Keratinocyte (primary cell): Measurements from ENCODE around the gene COIL. TPM values are rescaled to one million over a fixed set of nuclear protein-coding genes. Genes with fewer than 3 reads are reported as not detected.

Experiments used
- DNase-seq: peaks from one replicate; pipeline ENCODE4 v3.0.0-alpha.2; 2011; ENCODE audit warnings: low read depth, missing footprints, low spot score
- FAIRE-seq: peaks from 2 replicates; lab custom pipeline; 2011; peaks lifted over from hg19 to GRCh38; lab: Jason Lieb, UNC
- H2AFZ ChIP-seq: 2 replicates; pipeline ENCODE4 v1.6.0; 2012; ENCODE audit warnings: low read length, control low read depth, inconsistent platforms; ENCODE audit not compliant: control insufficient read depth
- H3K27ac ChIP-seq: 2 replicates; pipeline ENCODE4 v1.5.1; 2011; ENCODE audit warnings: low read length; ENCODE audit not compliant: control insufficient read depth, insufficient read depth
- H3K27me3 ChIP-seq: 3 replicates; pipeline ENCODE4 v1.6.0; 2011; ENCODE audit warnings: low read length; ENCODE audit not compliant: control insufficient read depth, insufficient read depth; ENCODE audit errors: extremely low read depth
- H3K36me3 ChIP-seq, 2 experiments: 2 replicates in 1 of 2; 3 replicates in 1 of 2; pipeline ENCODE4 v1.5.1; 2011; ENCODE audit warnings: low read length in 2 of 2, mild to moderate bottlenecking in 1 of 2; ENCODE audit not compliant: control insufficient read depth in 2 of 2, insufficient read depth in 2 of 2; ENCODE audit errors: extremely low read depth in 1 of 2
- H3K4me1 ChIP-seq: 3 replicates; pipeline ENCODE4 v1.5.1; 2011; ENCODE audit warnings: low read length; ENCODE audit not compliant: control insufficient read depth, insufficient read depth; ENCODE audit errors: extremely low read depth
- H3K4me2 ChIP-seq: 3 replicates; pipeline ENCODE4 v1.6.0; 2011; ENCODE audit warnings: low read depth, low read length; ENCODE audit not compliant: control insufficient read depth, insufficient read depth; ENCODE audit errors: extremely low read depth
- H3K4me3 ChIP-seq, 3 experiments: fragments of 200-600 bp in 1 of 3; sonication (generic) in 1 of 3; 2 replicates in 2 of 3; 3 replicates in 1 of 3; pipeline ENCODE4 v1.5.1; 2011 to 2016; ENCODE audit warnings: low read length in 3 of 3, mild to moderate bottlenecking in 3 of 3, control low read depth in 2 of 3, inconsistent platforms in 1 of 3, low read depth in 1 of 3, mixed read lengths in 1 of 3, mixed run types in 1 of 3, moderate library complexity in 1 of 3; ENCODE audit not compliant: control insufficient read depth in 2 of 3, insufficient read depth in 2 of 3; ENCODE audit errors: extremely low read depth in 1 of 3
- H3K79me2 ChIP-seq: 2 replicates; pipeline ENCODE4 v1.6.0; 2012; ENCODE audit warnings: low read length; ENCODE audit not compliant: control insufficient read depth, insufficient read depth
- H3K9ac ChIP-seq: 3 replicates; pipeline ENCODE4 v1.6.0; 2011; ENCODE audit warnings: low read length; ENCODE audit not compliant: control insufficient read depth, insufficient read depth; ENCODE audit errors: extremely low read depth
- H3K9me1 ChIP-seq: 3 replicates; pipeline ENCODE4 v1.6.0; 2011; ENCODE audit warnings: low read length; ENCODE audit not compliant: control insufficient read depth, insufficient read depth; ENCODE audit errors: extremely low read depth
- H3K9me3 ChIP-seq: 2 replicates; pipeline ENCODE4 v1.5.1; 2012; ENCODE audit warnings: low read depth, low read length; ENCODE audit not compliant: control insufficient read depth
- H4K20me1 ChIP-seq: 3 replicates; pipeline ENCODE4 v1.6.0; 2011; ENCODE audit warnings: low read length; ENCODE audit not compliant: control insufficient read depth, insufficient read depth; ENCODE audit errors: extremely low read depth
- CTCF ChIP-seq, 3 experiments: IDR thresholded peaks in 1 of 3; conservative IDR thresholded peaks in 1 of 3; optimal IDR thresholded peaks in 1 of 3; 2 replicates in 2 of 3; 3 replicates in 1 of 3; pipeline versions ENCODE3 to v1.5.1; 2011; ENCODE audit warnings: low read length in 3 of 3, mild to moderate bottlenecking in 3 of 3, moderate library complexity in 2 of 3, control low read depth in 1 of 3, inconsistent platforms in 1 of 3; ENCODE audit not compliant: insufficient read depth in 2 of 3; ENCODE audit errors: extremely low read depth in 1 of 3
- EZH2 ChIP-seq: IDR thresholded peaks from one replicate; pipeline ENCODE4 v1.6.1; 2012; ENCODE audit warnings: inconsistent platforms, mild to moderate bottlenecking, low read length, moderate library complexity
- dilution Hi-C: fragments of 300-500 bp; cut with MboI; formaldehyde crosslinking; loops from one replicate; pipeline ENCODE4 v1.7.0; 2020; ENCODE audit warnings: low sequenced_read_pairs; ENCODE audit not compliant: extremely low pct_ligation_motif_present
- polyA plus RNA-seq, 5 experiments: library from polyadenylated mRNA; depleted of rRNA in 3 of 5; stranded (reverse) in 3 of 5; stranded (forward) in 1 of 5; unstranded in 1 of 5; fragments of >200 nt; gene quantifications; 1 replicate in 1 of 5; 2 replicates in 3 of 5; 3 replicates in 1 of 5; pipeline versions ENCODE4 v1.2.1 to v1.2.3, GENCODE V29; 2011 to 2012; ENCODE audit warnings: missing spikeins in 2 of 5, low read depth in 1 of 5, low replicate concordance in 1 of 5

Gene COIL
- polyA plus RNA-seq, 1 donor (not counting 4 experiments of a cell fraction or from before 2014, with no cell fraction given): 11.6 TPM

- no peak for FAIRE-seq
Observed at GRCh38 chr17:56934280-56934679, 26.6 kb downstream of the COIL start.

GRCh38 chr17:56933868-56934267 lies 27.0 kb downstream of the COIL start:
- DNase-seq (no peak), FAIRE-seq (no peak)
- no peaks in the 10 kb centered on the region for H3K9me3 ChIP-seq
- H3K27ac ChIP-seq: peak overlapping the region; percentile 47
- peaks cover 33% of the 10 kb centered on the region for H3K4me1 ChIP-seq
- H3K4me3 ChIP-seq: no peak overlapping the region
- no peak overlapping the region for H3K9ac ChIP-seq
- no peaks in the 10 kb centered on the region for H3K79me2 ChIP-seq
- dilution Hi-C loops: no loop called here
- no peaks in the 10 kb centered on the region for H3K9me1 ChIP-seq
- no peak overlapping the region for H2AFZ ChIP-seq
- TF ChIP-seq CTCF (optimal IDR thresholded peaks at IDR 0.05 in 1 of 3, IDR thresholded peaks at IDR 0.05 in 1 of 3, conservative IDR thresholded peaks at IDR 0.05 in 1 of 3; ENCODE audit: extremely low read depth in 1 of 3, insufficient read depth in 2 of 3, low read length in 3 of 3): no peak
- TF ChIP-seq EZH2: no peak
- peaks cover 1 to 10% of the 10 kb centered on the region in 2 experiments for H3K36me3 ChIP-seq
- no peaks in the 10 kb centered on the region for H3K27me3 ChIP-seq
- H3K4me2 ChIP-seq: peak overlapping the region; percentile 29
- no peaks in the 10 kb centered on the region for H4K20me1 ChIP-seq

More at GRCh38 chr17:56934280-56934679, 26.6 kb downstream of the COIL start:
- H3K9ac ChIP-seq: no peak overlapping the region
- no peaks in the 10 kb centered on the region for H3K9me1 ChIP-seq
- peak overlapping the region; percentile 29 for H3K4me2 ChIP-seq
- H3K4me3 ChIP-seq: no peak overlapping the region
- peak overlapping the region; percentile 47 for H3K27ac ChIP-seq
- H3K79me2 ChIP-seq: no peaks in the 10 kb centered on the region
- H3K36me3 ChIP-seq: peaks cover 1 to 10% of the 10 kb centered on the region in 2 experiments
- H3K4me1 ChIP-seq: peaks cover 33% of the 10 kb centered on the region
- no peak overlapping the region for H2AFZ ChIP-seq
- no peaks in the 10 kb centered on the region for H4K20me1 ChIP-seq
- H3K9me3 ChIP-seq: no peaks in the 10 kb centered on the region
- dilution Hi-C loops: no loop called here
- DNase-seq: peak; percentile 91
- TF ChIP-seq EZH2 (no peak), CTCF (optimal IDR thresholded peaks at IDR 0.05 in 1 of 3, IDR thresholded peaks at IDR 0.05 in 1 of 3, conservative IDR thresholded peaks at IDR 0.05 in 1 of 3; ENCODE audit: extremely low read depth in 1 of 3, insufficient read depth in 2 of 3, low read length in 3 of 3) (no peak)
- no peaks in the 10 kb centered on the region for H3K27me3 ChIP-seq
